Stimulated activated CD8-positive, alpha-beta memory T cell treated with anti-CD3 and anti-CD28 coated beads, Interleukin-7, amount 100 ng/mL, for 4 hours (primary cell): ENCODE measurements around the gene NEUROG3.
"Not testable (repeated sequence)": the region's sequence is repeated elsewhere in the genome, so short reads cannot be mapped to it uniquely, and the experiment has no call there.

Experiments
- DNase-seq, 2 donors: peaks; one replicate each; pipeline ENCODE4 v3.0.0-alpha.2; 2020; ENCODE audit warnings: low read depth in 2 of 2

Gene NEUROG3

DNA sequence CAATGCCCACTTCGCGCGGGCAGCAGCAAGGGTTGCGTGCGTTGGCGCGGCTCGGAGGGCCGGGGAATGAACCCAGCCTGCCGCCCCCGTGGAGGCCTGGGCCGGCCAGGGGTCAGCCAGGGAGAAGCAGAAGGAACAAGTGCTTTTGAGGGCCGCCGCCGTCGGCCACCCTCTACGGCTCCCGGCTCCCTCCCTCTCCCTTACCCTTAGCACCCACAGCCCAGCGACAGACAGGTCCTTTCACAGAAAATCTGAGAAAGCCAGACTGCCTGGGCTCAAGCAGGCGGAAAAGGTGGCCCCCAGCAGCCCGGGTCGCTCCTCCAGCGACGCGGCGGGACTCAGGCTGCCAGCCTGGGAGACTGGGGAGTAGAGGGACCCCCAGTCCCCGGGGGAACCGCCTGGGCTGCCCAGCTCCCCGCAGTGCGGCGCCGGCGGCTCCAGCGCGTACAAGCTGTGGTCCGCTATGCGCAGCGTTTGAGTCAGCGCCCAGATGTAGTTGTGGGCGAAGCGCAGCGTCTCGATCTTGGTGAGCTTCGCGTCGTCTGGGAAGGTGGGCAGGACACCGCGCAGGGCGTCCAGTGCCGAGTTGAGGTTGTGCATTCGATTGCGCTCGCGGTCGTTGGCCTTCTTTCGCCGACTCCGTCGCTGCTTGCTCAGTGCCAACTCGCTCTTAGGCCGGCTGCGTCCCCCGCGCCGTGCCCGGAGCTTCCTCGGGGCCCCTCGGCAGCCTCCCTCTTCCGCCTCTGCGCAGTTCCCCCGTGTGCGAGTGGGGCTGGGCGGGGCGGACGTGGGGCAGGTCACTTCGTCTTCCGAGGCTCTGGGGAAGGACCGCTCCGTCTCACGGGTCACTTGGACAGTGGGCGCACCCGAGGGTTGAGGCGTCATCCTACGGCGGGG is 815 bp downstream of the NEUROG3 start:
- DNase-seq, result no peak

DNA sequence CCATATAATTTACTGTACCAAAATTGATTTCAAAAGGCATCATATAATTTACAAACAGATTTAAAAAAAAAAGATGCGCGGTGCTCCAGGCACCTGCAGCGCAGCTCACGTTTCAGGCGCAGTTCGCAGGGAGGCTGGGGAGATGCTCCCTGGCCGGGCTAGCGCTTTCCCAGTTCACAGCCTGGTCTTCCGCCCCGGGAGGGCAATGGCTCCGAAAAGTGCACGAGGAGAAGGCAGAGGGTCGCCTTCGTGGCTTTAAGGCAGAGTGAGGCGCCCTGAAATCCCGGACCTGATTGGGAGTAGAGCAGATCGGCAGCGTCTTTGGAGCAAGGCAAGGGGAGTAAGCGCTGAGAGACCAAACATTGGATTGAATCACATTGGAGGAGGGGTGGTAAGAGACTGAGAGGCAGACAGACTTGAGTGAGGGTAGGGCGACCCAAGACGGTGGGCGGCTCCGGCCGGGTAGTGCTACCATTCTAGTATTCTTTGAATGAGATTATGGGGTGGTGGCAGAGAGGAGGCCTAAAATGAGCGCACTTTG is 1.5 kb downstream of the NEUROG3 start:
- no peak for DNase-seq

DNA sequence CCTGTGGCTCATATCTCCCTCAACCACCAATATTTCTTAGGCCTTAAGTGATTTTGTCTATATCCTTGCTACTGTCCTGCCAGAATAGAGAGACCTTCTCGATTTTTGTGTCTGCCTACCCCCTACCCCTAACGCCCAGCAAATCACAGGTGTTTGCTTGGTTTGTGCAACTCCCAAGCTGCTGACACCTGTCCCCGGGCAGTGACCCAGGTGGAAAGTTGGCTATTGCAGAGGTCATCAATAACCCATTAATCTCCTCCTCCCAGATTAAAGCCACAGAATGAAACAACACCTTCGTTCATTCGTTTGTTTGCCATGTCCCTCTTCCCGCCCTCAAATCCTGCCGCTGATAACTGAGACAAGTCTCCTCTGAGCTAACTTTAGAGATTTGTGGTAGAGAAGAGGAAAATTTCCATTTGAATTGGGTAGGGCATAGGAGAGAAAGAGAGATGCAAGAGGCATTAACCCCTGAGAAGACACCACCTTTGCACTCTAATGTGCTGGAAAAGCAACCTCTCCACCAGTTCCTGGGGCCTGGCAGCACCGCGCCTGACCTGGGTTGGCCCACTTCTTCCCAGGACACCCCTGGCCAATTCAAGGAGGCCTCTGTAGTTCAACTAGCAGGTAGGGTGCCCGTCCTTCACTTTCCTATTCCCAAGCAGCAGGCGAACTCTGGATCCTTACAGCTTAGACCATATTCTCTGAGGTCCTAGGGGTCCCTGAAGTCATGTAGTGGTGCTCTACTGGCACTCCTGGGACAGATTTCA is 3.0 kb downstream of the NEUROG3 start:
- DNase-seq, result no peak

DNA sequence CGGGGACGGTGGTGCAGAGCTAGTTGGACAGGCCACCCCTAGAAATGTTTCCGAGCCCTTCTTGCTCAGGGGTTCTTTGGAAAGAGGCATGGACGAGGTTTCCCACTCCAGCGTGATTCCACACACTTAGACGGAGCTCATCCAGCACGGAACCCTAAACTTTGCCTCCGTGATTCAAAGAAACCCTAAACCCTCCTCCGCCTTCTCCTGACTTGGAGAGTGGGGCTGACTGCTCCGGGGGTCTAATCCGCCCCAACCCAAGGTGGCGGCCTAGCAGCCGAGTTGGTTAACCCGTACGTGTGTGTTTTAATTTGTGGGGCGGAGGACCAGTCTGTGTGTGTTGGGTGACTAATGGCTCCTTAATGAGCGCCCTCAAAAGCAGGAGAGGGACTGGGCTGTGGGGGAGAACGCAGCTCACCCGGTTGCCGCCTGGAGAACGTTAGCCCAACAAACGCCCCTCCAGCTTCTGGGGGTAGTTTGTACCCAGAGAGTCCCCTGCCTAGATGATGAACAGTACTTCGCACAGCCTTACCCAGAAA is 3.8 kb downstream of the NEUROG3 start:
- no peak for DNase-seq

DNA sequence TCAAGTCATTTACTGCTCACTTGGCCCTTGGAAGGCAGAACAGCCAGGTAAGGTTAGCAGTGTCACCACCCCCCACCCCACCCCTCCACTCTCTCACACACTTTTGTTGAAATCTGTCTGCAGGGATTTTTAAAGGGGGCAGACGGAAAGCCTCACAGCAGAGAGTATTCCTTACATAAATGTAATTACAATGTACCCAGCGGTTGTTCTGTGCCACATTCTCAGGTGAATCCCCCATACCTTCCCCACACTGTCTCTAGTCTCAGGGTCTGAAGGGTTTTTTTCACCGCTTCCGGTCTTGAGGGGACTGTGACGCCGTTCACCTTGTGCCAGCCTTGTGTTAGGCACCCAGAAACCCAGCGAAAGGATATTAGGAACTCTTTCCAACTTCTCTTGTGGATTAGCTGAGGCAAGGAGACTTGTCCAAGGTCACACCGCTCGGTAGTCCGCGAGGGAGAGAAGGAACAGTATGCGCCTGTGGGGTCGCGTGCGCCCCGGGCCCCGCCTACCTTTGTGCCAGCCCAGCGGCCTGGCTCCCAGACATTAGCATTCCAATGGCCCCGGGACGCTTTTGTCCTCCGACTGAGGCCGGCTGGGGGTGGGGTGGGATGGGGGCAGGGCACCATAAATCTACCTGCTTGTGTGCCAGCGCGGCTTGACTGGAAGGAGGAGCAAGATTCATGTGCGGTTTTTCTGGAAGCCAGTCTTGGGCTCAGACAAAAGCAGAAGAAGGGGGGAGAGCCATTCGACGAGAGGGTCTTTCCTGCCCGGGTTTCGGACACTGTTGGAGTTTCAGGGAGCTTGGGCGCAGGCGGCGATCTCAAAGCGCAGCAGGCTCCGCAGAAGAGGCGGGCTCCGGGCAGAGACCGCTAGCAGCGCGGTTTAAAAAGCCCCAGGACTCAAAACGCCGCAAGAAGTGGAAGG is 4.5 kb downstream of the NEUROG3 start:
- no peak for DNase-seq

DNA sequence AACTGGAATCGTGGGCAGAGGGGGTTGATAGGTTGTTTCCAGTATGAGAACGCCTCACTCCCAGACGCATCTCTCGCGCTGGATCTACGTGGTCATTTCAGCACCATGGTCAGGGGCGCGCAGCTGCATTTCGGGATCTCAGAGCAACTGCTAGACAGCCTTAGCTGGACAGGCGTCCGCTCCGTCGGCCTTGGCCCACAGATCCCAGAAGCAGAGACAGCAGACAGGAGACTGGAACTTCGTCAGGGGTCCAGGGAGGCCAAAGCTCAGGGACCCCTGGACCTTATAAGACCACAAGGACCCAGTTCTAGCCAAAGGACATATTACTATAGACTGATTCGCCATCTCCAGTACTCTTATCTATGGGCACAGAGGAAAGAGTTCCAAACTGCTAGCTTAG is 5.3 kb downstream of the NEUROG3 start:
- DNase-seq, result no peak

DNA sequence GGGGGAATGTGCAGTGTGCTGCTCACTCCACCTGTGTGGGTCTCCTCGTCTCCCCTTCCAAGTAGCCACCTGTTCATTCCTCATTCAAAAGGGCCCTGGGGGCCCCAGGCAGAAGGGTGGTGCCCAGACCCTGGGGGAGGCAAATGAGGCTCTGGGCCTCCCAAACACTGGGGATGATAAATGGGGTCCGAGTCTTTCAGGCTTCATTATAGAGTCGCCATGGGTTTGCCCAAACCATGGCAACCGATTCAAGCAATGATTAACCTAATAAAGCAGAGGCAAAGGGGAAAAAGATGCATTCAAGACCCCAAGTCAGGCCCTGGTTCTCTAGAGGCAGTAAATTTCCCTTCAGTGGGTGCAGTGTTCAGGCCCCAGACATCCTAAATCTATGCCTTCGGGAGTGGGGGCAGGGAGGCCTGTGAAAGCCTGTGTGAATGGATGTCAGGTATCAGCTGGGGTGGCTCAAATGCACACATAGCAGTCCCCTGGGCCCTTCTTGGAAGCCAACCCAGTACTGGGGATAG is 10.4 kb downstream of the NEUROG3 start:
- no peak for DNase-seq

DNA sequence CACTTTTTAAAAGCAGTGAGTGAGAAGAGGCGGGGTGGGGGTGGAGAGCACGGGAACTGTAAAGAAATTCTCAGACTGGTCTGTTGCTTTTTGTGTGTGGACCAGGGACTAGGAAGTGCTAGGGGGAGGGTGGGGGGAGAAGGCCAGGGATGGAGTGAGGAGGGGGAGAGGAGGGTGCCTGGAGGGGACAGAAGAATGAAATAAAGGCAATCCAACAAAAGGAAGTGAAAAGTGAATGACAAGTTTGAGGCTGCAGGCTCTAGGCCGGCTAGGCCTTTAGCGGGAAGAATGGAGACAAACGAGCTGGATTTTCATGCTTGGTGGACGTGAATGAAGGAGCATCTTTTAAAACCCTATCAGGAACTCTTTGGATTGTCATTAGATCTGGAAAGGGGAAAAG is 13.7 kb downstream of the NEUROG3 start:
- DNase-seq, result no peak

DNA sequence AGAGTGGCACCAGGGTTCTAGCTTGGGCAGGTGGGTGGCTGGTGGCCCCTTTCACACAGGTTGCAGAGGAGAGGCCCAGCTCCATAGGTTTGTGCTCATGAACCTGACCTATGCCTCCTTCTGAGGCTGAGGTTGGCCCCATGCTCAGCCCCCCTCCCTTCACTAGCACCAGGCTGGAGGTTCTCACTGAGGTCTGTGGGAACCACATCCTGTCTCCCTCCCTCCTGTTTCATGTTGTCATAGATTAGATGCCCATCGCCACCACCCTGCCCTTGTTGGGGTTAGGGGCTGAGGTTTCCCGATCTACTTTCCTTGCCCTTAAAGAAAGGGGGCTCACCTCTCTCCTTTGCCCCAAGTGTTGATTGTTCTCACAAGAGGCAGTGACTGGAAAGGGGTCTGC is 14.7 kb downstream of the NEUROG3 start:
- no peak for DNase-seq

DNA sequence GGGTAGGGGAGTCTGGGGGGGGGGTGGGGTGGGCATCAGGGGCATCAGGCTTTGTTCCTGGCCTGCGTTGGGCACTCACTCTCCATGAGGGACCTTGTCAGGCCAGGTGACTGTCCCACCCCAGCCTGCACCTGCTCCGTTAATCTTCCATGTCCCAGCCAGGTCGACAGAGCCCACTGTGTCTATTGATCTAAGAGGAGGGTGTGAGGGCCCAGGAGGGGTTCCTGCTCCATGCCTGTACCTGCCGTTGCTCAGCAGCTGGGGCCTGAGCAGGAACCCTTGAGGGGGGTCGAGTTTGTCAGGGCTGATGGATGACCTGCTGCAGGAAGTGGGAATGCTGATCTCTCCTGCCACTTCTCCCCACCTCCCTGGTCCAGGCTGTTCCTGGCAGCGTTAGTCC is 18.6 kb downstream of the NEUROG3 start:
- DNase-seq, result no peak

DNA sequence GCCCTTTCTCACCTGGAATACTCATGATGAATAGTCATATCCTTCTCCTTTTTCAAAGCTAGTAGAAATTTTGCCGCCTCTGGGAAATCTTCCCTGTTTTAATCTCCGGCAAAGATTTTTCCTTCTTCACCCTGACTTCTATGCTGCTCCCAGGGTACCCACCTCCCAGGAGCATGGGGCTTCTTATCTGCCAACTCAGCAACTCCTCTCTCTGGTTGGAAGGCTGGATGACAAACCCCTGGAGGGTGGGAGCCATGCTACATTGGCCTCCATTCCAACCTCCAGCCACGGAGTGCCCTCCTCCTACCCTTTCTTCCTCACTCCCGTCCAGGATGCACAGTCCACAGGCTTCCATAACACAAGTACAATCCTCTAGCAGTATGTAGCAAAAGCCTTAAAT is 19.9 kb downstream of the NEUROG3 start:
- DNase-seq, result no peak

DNA sequence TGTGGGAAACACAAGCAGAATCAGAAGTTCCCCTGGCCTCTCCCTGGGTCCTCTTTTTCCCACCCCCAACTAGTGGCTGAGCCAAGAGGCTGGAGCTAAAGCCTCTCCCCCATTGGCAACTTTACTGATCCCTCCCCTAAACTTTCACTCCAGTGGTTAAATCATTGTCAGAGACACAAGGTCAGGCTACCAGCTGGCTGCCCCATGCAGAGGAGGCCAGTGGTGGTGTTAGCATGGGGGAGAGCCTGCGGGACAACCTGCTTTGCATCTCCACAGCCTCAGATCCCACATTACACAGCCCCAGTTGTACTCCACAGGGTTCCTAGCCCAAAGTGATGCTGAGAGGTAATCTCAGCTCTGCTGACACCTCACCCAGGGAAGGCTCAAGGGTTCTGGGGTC is 21.0 kb downstream of the NEUROG3 start:
- DNase-seq, result no peak

DNA sequence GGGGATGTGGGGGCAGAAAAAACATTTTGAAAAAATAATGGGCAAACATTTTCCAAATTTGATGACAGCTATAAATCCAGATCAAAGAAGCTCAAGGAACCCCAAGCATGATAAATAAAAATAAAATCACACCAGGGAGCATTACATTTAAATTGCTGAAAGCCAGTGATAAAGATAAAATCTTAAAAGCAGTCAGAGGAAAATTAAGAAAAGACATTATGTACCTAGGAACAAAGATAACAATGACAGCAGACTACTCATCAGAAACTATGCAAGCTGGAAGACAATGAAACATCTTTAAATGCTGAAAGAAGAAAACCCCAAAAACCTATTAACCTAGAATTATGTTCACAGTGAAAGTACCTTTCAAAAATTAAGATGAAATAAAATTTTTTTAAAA is 23.3 kb downstream of the NEUROG3 start:
- DNase-seq, result no peak

DNA sequence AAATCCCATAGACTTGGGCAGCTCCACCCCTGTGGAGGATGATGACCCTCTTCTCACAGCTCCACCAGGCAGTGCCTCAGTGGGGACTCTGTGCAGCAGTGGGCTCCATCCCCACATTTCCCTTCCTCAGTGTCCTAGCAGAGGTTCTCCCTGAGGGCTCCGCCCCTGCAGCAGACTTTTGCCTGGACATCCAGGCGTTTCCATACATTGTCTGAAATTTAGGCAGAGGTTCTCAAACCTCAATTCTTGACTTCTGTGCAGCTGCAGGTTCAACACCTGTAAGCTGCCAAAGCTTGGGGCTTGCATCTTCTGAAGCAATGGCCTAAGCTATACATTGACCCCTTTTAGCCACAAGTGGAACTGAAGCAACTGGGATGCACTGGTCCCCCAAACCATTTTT is 31.8 kb downstream of the NEUROG3 start:
- DNase-seq, result no peak

DNA sequence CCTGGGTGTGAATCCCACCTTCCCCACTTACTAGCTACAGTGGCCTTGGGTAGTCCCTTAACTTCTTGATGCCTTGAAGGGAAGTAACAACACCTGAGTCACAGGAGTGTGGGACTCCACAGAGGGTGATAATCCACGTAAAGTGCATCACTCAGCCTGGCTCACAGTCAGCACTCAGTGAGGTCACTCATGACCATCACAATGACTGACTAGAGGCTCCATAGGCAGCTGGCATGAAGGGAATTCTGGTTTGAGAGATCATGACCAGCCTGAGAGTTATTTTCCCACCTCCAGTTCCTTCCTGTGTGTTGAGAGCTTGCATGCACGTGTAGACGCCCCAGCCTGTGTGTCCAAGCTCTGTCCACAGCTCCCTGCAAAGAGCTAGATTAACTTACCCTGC is 34.8 kb downstream of the NEUROG3 start:
- no peak for DNase-seq

DNA sequence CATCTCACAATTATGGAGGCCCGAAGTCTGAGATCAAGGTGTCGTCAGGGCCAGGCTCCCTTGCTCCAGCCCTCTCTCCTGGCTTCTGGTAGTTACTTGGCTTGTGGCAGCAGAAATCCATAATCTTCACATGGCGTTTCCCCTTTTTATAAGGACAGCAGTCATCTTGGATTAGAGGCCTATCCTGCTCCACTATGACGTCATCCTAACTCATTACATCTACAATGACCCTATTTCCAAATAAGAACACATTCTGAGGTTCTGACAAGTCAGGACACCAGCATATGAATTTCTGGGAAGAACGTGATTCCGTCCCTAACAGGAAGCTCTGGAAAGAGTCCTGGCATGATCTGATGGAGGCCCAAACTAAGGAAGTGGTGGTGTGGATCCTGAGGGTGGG is 35.8 kb downstream of the NEUROG3 start:
- no peak for DNase-seq

DNA sequence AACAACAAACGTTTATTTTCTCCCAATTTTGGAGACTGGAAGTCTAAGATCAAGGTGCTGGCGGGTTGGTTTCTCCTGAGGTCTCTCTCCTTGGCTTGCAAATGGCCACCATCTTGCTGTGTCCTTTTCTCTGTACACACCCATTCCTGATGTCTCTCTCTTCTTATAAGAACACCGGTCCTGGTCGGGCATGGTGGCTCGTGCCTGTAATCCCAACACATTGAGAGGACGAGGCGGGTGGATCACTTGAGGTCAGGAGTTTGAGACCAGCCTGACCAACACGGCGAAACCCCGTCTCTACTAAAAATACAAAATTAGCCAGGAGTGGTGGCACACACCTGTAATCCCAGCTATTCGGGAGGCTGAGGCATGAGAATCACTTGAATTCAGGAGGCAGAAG is 36.7 kb downstream of the NEUROG3 start:
- not testable (repeated sequence) for DNase-seq

DNA sequence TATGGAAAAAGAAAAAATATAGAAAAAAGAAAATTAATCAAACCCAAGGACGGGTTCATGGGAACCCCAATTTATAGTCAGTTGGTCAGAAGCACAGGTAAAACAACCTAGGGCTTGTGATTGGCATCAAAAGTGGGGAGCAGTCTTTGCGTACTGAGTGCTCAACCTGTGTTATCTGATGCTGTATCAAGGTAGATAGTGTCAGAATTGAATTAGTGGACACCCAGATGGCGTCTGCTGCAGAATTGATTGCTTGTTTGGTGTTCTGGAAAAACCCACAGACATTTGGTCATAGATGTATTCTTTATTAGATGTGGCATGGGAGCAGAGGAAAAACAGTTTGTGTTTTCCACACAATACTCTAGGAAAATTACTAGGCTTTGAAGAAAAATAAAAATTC is 39.6 kb downstream of the NEUROG3 start:
- DNase-seq, result no peak

DNA sequence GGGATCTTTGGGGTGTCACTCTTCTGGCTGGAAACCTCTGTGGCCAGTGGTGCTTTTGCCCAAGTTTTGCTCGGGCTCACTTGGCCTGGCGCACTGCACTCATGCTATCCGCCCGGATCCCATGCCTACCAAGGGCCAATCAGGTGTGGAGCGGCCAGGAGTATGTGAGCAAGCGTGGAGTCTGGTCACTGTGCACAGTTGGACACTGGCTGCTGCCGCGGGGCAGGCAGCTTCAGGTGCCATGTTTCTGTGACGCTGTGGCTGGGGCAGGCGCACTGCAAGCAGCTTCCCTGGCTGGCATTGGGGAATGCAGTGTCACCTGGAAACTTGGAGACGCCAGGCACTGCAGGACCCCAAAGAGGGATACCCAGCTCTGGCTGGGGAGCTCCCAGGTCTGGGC is 45.3 kb downstream of the NEUROG3 start:
- DNase-seq, result no peak
